SK-N-SH (cell line): ENCODE measurements around the gene CBFA2T2.

ENCODE experiments used
- EP300 ChIP-seq, 2 experiments: IDR thresholded peaks; 2 replicates each; pipeline versions ENCODE4 v1.4.0 to v1.6.1; 2012; ENCODE audit warnings: borderline replicate concordance in 1 of 2, low read depth in 1 of 2, low read length in 1 of 2
- EZH2phosphoT487 ChIP-seq: fragments of 200-600 bp; sonication (generic); IDR thresholded peaks from 2 replicates; pipeline ENCODE4 v1.6.1; 2017; ENCODE audit warnings: low read depth, mixed run types, mild to moderate bottlenecking, antibody characterized with exemption, moderate library complexity, borderline replicate concordance
- TF ChIP-seq, protein P1 (sequence below): fragments of 200-600 bp; sonication (generic); IDR thresholded peaks from 2 replicates; pipeline ENCODE4 v1.6.1; 2017; ENCODE audit warnings: antibody characterized with exemption, mild to moderate bottlenecking, moderate library complexity

- no peak for TF ChIP-seq EZH2phosphoT487
- TF ChIP-seq EP300 (IDR thresholded peaks at IDR 0.05; ENCODE audit: borderline replicate concordance in 1 of 2, low read depth in 1 of 2, low read length in 1 of 2) = no peak
- TF ChIP-seq, protein P1, sequence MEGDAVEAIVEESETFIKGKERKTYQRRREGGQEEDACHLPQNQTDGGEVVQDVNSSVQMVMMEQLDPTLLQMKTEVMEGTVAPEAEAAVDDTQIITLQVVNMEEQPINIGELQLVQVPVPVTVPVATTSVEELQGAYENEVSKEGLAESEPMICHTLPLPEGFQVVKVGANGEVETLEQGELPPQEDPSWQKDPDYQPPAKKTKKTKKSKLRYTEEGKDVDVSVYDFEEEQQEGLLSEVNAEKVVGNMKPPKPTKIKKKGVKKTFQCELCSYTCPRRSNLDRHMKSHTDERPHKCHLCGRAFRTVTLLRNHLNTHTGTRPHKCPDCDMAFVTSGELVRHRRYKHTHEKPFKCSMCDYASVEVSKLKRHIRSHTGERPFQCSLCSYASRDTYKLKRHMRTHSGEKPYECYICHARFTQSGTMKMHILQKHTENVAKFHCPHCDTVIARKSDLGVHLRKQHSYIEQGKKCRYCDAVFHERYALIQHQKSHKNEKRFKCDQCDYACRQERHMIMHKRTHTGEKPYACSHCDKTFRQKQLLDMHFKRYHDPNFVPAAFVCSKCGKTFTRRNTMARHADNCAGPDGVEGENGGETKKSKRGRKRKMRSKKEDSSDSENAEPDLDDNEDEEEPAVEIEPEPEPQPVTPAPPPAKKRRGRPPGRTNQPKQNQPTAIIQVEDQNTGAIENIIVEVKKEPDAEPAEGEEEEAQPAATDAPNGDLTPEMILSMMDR = no peak
Observed at GRCh38 chr20:33601861-33602260, 112.0 kb downstream of the CBFA2T2 start.
